Glomerular visceral epithelial cell (primary cell): Measurements from ENCODE around the gene MUC5AC.
"Not testable (repeated sequence)": the region's sequence is repeated elsewhere in the genome, so short reads cannot be mapped to it uniquely, and the experiment has no call there.

Source experiments
- DNase-seq: peaks from one replicate; pipeline ENCODE4 v3.0.0-alpha.2; 2016; ENCODE audit errors: extremely low spot score

Gene MUC5AC

DNA sequence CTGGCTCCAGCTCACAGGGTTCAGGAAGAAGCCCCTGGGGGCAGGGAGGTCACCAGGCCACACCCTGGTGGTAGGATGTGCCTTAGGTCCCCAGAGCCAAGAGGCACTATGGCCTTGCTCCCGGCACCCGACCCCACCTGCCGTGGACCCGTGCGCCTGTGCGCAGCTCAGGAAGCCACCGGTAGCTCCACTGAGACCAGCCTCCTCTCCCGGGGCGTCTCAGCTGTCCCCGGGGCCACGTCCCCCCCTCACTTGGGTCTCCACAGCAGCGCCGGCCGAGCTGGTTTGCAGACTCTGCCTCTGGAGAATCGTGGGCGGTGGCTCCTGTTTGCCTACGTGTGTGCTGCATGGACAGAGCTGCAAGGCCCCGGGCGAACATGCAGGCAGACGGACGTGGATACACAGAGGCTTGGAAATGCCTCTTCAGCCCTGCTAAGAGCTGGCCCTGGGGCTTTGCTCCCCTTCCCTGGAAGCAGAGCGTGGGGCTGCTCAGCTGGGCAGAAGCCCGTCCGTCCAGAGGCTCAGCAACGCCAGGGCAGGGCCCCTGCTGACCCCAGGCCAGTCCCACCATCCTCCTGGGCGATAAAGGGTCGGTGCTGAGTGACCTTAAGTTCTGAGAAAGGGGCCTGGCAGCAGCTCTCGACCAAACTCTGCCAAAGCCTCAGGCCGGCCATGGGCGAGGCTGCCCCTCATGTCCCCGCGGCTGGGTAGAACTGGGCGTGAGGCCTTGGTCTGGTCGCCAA, 49.8 kb downstream of the MUC5AC start:
- no peak for DNase-seq

GRCh38 chr11:1208144-1208393, 50.3 kb downstream of the MUC5AC start:
- no peak for DNase-seq

DNA sequence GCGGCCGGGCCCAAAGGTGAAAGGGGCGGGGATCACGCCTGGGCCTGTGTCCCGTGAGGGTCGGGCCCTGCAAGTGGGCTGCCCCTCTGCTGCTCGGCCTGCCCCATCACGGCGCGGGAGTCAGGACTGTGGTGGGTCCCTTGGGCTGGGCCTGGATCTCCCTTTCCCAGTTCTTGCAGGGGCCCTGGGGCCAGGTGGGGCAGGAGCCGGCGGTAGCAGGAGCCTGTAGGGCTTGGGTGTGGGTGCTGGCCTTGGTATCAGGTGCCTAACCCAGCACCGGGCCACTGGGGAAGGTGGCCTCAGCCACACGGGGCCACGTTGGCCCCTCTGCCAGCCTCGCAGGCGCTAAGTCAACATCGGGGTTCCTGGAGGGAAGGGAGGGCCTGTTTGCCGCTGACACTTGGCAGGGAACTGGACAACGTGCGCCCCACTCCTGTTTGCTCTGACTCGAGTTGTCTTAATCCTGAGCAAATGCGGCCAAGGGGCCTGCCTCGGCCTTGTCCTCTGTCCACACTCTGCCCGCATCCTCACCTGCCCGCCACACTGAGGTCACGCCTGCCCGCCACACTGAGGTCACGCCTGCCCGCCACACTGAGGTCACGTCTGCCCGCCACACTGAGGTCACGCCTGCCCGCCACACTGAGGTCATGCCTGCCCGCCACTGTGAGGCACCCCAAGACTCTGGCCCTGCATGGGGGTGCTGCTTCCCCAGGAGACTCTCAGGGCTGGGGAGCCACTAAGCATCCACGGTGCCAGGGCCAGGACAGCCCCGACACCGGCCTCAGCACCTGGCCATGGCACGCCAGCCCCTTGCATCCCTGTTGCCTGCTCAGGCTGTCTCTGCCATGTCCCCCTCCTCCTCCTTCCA, 50.9 kb downstream of the MUC5AC start:
- DNase-seq = no peak

DNA sequence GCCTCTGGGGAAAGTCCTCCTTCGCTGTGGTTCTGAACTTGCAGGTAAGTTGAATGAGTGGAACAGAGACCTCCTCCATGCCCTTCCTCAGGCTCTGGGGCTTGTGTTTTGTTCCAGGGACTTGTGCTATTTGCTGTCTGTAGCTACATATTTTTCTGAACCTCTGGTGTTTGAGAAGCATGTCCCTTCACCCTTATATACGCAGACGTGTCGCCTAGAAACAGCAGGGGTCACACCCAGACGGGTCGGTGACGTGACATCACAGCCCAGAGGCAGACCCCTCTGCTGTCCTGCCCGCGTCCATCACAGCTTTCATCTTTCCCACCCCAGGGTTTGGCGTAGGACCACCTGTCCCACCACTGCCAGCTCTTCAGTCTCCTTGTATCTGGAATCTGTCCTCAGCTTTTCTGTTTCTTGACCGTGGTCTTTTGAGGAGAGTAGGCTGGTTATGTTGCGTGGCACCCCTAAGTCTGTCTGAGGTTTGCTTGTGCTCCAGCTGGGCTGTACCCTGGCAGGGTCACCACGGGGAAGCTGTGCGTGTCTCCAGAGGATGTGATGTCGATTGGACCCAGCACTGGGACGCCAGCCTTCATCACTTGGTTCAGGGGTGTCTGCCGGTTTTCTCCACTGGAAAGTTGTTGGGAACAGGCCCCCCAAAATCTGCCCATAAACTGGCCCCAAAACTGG, 51.8 kb downstream of the MUC5AC start:
- DNase-seq = no peak

- DNase-seq = no peak
These were observed 54.1 kb downstream of the MUC5AC start for GRCh38 chr11:1211838-1212237.

DNA sequence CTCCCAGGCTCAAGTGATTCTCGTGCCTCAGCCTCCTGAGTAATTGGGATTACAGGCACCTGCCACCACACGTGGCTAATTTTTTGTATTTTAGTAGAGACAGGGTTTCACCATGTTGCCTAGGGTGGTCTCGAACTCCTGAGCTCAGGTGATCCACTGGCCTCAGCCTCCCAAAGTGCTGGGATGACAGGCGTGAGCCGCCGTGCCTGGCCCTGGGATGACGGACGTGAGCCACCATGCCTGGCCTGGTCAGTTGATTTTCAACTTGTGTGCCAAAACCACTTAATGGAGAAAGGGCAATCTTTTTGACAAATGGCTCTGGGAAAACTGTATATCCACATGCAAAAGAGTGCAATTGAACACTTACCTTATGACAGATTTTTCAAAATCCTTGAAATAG, 58.1 kb downstream of the MUC5AC start:
- not testable (repeated sequence) for DNase-seq

GRCh38 chr11:1217151-1217550, 59.4 kb downstream of the MUC5AC start:
- DNase-seq = no peak

- no peak for DNase-seq
These were observed 60.6 kb downstream of the MUC5AC start for GRCh38 chr11:1218256-1218787.

DNA sequence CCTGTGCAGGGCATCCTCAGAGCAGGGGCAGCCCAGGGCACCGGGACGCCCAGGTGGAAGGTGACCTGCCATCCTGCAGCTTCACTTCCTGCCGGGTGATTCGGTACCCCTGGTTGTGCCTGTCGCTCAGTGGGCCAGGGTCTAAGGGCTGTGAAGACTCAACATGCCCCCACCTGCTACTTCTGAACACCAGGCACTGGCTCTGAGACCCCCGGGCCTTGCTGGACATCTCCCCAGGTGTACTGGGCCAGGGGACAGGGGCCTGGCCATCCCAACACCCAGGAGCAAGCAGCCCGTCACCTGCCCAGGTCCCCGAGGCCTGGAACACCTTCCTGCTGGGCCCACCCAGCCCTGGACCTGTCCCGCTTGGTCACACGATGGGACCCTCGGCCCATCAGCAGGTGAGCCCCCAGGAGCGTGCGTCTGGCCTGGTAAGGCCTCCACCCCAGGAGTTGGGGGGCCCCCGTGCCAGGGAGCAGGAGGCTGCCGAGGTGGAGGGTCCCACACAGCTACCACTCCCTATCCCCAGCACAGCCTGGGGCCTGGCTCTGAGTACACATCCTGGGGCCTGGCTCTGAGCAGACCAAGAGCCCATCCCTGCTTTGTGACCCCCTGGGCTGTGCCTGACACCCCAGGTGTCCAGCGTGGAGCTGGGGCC, 61.2 kb downstream of the MUC5AC start:
- no peak for DNase-seq

- DNase-seq = no peak
These were observed 61.7 kb downstream of the MUC5AC start for GRCh38 chr11:1219446-1219833.

GRCh38 chr11:1219834-1220815, 62.4 kb downstream of the MUC5AC start:
- no peak for DNase-seq

DNA sequence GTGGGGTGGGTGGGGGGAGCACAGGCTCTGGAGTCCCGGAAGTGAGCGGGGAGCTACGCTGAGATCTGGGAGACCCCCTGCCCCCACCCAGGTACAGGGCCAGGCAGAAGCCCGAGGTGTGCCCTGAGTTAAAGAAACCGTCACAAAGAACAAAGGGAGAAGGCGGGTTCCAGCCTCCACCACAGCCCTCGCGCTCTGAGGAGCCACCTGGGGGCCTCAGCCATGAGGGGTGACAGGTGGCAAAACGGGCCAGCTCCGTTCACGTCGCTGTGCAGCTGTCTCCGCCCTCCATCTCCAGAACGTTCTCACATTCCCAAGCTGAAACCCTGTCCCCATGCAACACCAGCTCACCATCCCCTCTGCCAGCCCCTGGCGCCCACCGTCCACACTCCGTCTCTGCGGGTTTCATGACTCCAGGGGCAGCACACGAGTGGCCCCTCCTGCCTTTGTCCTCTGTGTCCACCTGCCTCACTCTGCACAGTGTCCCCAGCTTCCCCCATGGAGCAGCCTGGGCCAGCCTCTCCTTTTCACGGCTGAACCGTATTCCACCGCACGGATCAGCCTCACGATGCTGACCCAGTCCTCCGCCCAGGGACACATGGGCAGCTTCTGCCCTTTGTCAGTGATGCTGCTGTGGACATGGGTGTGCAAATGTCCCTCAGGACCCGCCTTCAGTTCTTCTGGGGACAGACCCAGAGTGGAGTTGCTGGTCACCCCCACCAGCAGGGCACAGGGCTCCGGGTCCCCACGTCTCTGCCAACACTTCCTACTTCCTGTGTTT, 63.4 kb downstream of the MUC5AC start:
- no peak for DNase-seq

GRCh38 chr11:1221848-1222311, 64.1 kb downstream of the MUC5AC start:
- no peak for DNase-seq

- no peak for DNase-seq
These were observed 65.0 kb downstream of the MUC5AC start, which contains the start of gene MUC5B for GRCh38 chr11:1222491-1223345. Gene MUC5B (plus strand): TSS chr11:1223066. CDS start chr11:1223124, 58 bp downstream.

DNA sequence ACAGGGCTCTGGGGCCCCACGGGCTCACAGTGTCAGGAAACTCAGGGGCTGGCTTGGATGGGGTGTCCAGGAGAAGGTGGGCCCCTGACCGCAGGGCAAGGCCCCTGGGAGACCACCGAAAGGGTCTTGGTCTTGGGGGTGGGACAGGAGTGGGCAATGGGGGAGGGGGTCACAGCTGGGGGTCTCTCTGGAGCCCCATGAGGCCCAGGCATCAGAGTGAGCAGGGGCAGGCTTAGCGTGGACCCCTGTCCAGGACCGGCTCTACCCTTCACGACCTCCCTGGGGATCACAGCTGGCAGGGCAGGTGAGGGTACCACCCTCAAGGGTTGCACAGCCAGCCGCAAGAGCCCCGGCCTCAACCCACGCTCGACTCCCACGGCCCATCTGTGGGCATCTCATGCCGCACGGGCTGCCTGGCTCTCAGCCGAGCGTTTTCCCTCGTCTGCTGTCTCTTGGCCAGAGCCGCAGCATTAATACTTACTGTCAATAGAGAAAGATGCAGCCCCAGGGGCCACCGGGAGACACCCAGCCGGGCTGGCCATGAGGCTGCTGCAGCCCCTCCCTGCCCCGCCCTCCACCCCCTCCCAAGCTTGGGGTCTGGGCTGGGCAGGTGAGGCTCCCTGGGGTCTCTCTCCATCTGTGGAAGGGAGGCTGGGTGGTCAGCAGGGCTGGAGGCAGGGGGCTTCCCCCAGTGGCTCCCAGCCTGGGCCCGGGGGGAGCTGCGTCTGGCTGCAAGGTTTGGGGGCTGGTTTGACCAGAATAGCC, 65.8 kb downstream of the MUC5AC start:
- no peak for DNase-seq

GRCh38 chr11:1224111-1224490, 66.3 kb downstream of the MUC5AC start:
- no peak for DNase-seq

DNA sequence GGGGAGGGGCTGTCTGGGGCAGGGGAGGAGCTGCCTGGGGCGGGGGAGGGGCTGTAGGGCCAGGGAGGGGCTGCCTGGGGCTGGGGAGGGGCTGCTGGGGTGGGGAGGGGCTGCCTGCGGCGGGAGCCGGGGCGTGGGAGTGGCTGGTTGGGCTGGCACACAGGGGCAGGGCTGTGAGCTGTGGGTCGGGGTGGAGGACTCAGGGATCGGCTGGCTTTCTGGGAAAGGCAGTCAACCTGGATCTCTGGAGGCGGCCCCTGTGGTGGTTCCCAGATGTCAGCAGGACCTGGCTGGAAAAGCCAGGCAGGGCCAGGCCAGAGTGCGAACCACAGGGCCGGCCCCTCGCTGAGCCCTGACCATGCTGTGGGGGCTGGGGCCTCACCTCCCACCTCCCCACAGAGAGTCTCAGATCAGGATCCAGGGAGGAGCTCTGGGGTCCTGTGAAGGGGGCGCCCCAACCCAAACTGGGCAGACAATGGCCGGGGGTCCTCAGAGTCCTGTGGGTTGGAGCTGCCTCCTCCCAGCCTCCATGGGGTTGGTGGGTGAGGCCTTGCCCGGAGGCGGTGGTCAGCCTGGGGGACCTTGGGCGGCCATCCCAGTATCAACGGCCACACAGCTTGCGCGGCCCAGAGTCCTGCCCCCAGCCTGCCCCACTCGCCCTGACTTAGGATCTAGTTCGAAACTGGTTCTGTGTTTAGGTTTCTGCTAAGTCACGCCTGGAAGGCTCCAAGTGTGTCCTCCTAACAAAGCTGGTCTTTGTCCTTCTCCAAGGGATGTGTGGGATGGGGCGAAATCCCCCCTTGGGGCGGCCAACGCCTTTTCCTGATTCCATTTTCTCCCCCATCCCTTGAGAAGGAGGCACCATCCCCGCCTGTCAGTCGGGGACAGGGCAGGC, 67.0 kb downstream of the MUC5AC start:
- no peak for DNase-seq
